Stimulated activated CD4-positive, alpha-beta T cell treated with anti-CD3 and anti-CD28 coated beads, Interleukin-1b, Interleukin-23, amount 100 ng/mL, for 4 hours (primary cell): ENCODE results near the gene TRIM54.
A peak's percentile ranks its signal among the peaks of the same experiment; 100 is the strongest.

Experiments used
- DNase-seq, 2 donors: peaks; one replicate each; pipeline ENCODE4 v3.0.0-alpha.2; 2020; ENCODE audit warnings: low read depth in 2 of 2

Gene TRIM54

GRCh38 chr2:27356382-27357181 lies 74.4 kb downstream of the TRIM54 start, which contains the start of gene GTF3C2:
TSS of gene GTF3C2 (minus strand) at chr2:27356764. CDS start at chr2:27343554, 13,210 bp downstream.
- peak; percentile 79 to 86 for DNase-seq
